OCI-LY7 (cell line): ENCODE data around the gene IQSEC1. TPM values are rescaled to one million over a fixed set of nuclear protein-coding genes. Genes with fewer than 3 reads are reported as not detected.

ENCODE experiments used
- BruUV-seq: library from RNA; stranded (reverse); fragments of 400-500 nt; replicated peaks from 2 replicates; lab custom pipeline; 2021; lab: Mats Ljungman, UMichigan
- CTCF ChIA-PET: fragments of 300-600 bp; sonication (Branson Sonifier 250); formaldehyde crosslinking; loops from one replicate; lab custom pipeline; 2022; ENCODE audit warnings: antibody characterized with exemption; ENCODE audit not compliant: unreplicated experiment; lab: Charles Lee
- POLR2A ChIA-PET: fragments of 300-600 bp; sonication (Branson Sonifier 250); formaldehyde crosslinking; loops from one replicate; lab custom pipeline; 2022; ENCODE audit warnings: antibody characterized with exemption; lab: Charles Lee
- DNase-seq: peaks from one replicate; pipeline ENCODE4 v3.0.0-alpha.2; 2015; ENCODE audit warnings: low spot score
- H2AFZ ChIP-seq: fragments of 200-600 bp; sonication (generic), shearing (Covaris generic); 2 replicates; pipeline ENCODE4 v1.6.1; 2014; ENCODE audit warnings: mild to moderate bottlenecking, antibody characterized with exemption, low read length, moderate library complexity
- H3K27ac ChIP-seq: fragments of 200-600 bp; sonication (generic); 2 replicates; pipeline ENCODE4 v1.5.1; 2014; ENCODE audit warnings: mixed run types, low read depth, mild to moderate bottlenecking, moderate library complexity, low read length, inconsistent platforms; ENCODE audit not compliant: poor library complexity, severe bottlenecking
- H3K36me3 ChIP-seq: fragments of 200-600 bp; sonication (generic); 2 replicates; pipeline ENCODE4 v1.6.1; 2014; ENCODE audit warnings: mild to moderate bottlenecking, antibody characterized with exemption, low read length, moderate library complexity, mixed read lengths; ENCODE audit not compliant: insufficient read depth
- H3K4me1 ChIP-seq: fragments of 200-600 bp; sonication (generic); 2 replicates; pipeline ENCODE4 v1.5.1; 2014; ENCODE audit warnings: mild to moderate bottlenecking, low read length; ENCODE audit not compliant: insufficient read depth, poor library complexity, severe bottlenecking
- H3K4me2 ChIP-seq: fragments of 200-600 bp; sonication (generic); 2 replicates; pipeline ENCODE4 v1.6.1; 2014; ENCODE audit warnings: mild to moderate bottlenecking, low read length
- H3K4me3 ChIP-seq: fragments of 200-600 bp; sonication (generic); 2 replicates; pipeline ENCODE4 v1.5.1; 2014; ENCODE audit warnings: mild to moderate bottlenecking, low read depth, low read length; ENCODE audit not compliant: poor library complexity, severe bottlenecking
- H3K79me2 ChIP-seq: fragments of 200-600 bp; sonication (generic); 2 replicates; pipeline ENCODE4 v1.6.1; 2016; ENCODE audit warnings: low read depth, mild to moderate bottlenecking, low read length, moderate library complexity, mixed read lengths; ENCODE audit not compliant: insufficient read depth
- H3K9me2 ChIP-seq: fragments of 200-600 bp; sonication (generic); 2 replicates; pipeline ENCODE4 v1.6.1; 2016; ENCODE audit warnings: mild to moderate bottlenecking, low read length, mixed read lengths; ENCODE audit not compliant: insufficient read depth
- H3K9me3 ChIP-seq: fragments of 200-600 bp; sonication (generic); 2 replicates; pipeline ENCODE4 v1.6.1; 2014; ENCODE audit warnings: mild to moderate bottlenecking, mixed run types, low read length, mixed read lengths
- H4K20me1 ChIP-seq: fragments of 200-600 bp; sonication (generic); 2 replicates; pipeline ENCODE4 v1.6.1; 2014; ENCODE audit warnings: mild to moderate bottlenecking, antibody characterized with exemption, low read length, moderate library complexity, mixed read lengths; ENCODE audit not compliant: insufficient read depth
- EZH2phosphoT487 ChIP-seq: fragments of 200-600 bp; sonication (generic); IDR thresholded peaks from 2 replicates; pipeline ENCODE4 v1.6.1; 2018; ENCODE audit warnings: low read depth, borderline replicate concordance, mild to moderate bottlenecking, mixed run types, antibody characterized with exemption, low read length, moderate library complexity, mixed read lengths
- intact Hi-C: fragments of 100-400 bp; cut with micrococcal nuclease; formaldehyde crosslinking; loops from one replicate; pipeline ENCODE4 v1.10.0; 2022; ENCODE audit not compliant: unreplicated experiment
- total RNA-seq, 2 experiments: library from RNA; depleted of rRNA in 1 of 2; stranded (reverse); fragments of >200 nt in 1 of 2; shearing (Covaris generic) in 1 of 2; gene quantifications; 2 replicates each; pipeline ENCODE4 v1.2.3, GENCODE V29; 2014 to 2022
- TF ChIP-seq, protein P1 (sequence below): fragments of 200-600 bp; sonication (generic); conservative IDR thresholded peaks from 2 replicates; pipeline ENCODE4 v1.5.1; 2014; ENCODE audit warnings: mild to moderate bottlenecking, antibody characterized with exemption, low read length, moderate library complexity, mixed read lengths

Gene IQSEC1
- total RNA-seq, 2 experiments from 2014 or later, result 25.2 to 70.1 TPM

DNA sequence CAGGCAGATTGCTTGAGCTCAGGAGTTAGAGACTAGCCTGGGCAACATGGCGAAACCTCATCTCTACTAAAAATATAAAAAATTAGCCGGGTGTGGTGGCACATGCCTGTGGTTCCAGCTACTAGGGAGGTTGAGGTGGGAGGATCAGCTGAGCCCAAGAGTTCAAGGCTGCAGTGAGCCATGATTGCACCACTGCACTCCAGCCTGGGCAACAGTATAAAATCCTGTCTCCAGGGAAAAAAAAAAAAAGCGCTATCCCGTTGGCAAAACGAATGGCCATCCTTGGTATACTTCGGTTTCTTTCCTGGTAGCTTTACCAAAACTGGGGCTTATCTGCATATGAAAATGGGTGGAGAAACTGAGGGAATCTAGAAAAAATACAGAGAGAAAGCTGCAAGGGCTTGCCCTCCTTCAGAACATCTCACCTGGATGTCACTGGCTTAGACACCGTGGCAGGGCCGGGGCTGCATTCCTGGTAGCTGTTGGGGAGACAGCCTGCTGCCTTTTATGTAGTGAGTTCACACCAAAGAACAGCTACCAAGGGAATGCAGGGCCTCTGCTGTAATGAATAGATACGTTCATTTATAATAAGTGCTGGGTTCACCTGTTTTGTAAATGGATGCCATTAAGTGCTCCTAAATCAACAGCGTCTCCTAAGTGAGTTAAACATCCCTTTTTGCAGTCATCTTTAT is 96.0 kb downstream of the IQSEC1 start:
- TF ChIP-seq, protein P1, sequence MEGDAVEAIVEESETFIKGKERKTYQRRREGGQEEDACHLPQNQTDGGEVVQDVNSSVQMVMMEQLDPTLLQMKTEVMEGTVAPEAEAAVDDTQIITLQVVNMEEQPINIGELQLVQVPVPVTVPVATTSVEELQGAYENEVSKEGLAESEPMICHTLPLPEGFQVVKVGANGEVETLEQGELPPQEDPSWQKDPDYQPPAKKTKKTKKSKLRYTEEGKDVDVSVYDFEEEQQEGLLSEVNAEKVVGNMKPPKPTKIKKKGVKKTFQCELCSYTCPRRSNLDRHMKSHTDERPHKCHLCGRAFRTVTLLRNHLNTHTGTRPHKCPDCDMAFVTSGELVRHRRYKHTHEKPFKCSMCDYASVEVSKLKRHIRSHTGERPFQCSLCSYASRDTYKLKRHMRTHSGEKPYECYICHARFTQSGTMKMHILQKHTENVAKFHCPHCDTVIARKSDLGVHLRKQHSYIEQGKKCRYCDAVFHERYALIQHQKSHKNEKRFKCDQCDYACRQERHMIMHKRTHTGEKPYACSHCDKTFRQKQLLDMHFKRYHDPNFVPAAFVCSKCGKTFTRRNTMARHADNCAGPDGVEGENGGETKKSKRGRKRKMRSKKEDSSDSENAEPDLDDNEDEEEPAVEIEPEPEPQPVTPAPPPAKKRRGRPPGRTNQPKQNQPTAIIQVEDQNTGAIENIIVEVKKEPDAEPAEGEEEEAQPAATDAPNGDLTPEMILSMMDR, result no peak
- no peak for TF ChIP-seq EZH2phosphoT487
- ChIA-PET CTCF (interaction anchor here (0.8 kb wide), 1 partner anchor 11 kb away, joined by 3 read pairs; no protein-coding TSS in a partner anchor), POLR2A (interaction anchor here (0.5 to 0.7 kb wide), 2 partner anchors 271 to 1268 kb away, joined by 3 read pairs; no protein-coding TSS in a partner anchor)
- H3K36me3 ChIP-seq, result peaks cover 13% of the 10 kb centered on the region; the same call in 1 of the 2 replicates
- no TSS peak for BruUV-seq
- no peaks in the 10 kb centered on the region for H3K9me3 ChIP-seq
- H3K4me2 ChIP-seq, result no peak overlapping the region
- intact Hi-C loops, result no loop called here
- no peaks in the 10 kb centered on the region for H3K9me2 ChIP-seq
- peaks cover 15% of the 10 kb centered on the region for H4K20me1 ChIP-seq
- H3K4me3 ChIP-seq, result no peak overlapping the region
- peaks cover 18% of the 10 kb centered on the region for H3K4me1 ChIP-seq
- DNase-seq, result no peak
- H2AFZ ChIP-seq, result no peak overlapping the region
- peaks cover 12% of the 10 kb centered on the region; the same call in 1 of the 2 replicates for H3K79me2 ChIP-seq
- H3K27ac ChIP-seq, result no peak overlapping the region

DNA sequence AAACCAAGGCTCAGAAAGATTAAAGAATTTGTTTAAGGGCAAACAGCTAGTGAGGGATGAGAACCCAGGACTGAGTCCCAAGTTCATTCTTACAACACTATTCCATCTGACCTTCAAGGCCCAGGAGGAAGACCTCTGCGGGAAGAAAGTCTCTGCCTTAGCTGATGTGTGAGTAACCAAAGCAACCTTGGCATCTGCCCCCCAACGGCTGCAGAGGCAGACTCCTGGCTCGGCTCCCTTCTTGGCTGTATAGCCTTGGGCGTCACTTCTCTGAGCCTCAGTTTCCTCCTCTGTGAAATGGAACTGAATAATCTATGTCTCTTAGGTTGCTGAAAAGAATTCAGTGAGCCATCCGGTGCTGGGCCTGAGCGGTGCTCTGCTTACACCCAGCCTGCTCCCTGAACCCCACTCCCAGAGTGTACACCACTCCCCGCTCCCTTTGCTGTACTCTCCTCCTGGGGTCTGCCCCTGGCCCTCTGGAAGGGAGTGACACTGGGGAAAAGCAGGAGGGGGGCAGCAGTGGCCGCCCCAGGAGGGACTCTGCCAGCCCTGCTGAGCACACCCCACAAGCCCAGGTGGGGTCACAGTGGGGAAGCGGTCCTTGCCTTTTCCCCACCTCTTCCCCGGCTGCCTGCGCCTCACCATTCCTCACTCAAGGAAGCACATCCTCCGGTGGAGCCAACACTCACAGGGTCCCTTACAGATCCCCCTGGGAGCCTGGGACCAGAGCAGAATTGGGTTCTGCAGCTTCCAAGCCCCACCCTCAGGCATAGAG is 97.3 kb downstream of the IQSEC1 start:
- Histone ChIP-seq H3K4me2 (no peak overlapping the region), H3K9me2 (no peaks in the 10 kb centered on the region), H3K27ac (no peak overlapping the region), H3K4me3 (no peak overlapping the region), H4K20me1 (peaks cover 17% of the 10 kb centered on the region), H3K36me3 (peaks cover 13% of the 10 kb centered on the region; the same call in 1 of the 2 replicates), H3K4me1 (peaks cover 8% of the 10 kb centered on the region), H3K9me3 (no peaks in the 10 kb centered on the region), H2AFZ (no peak overlapping the region), H3K79me2 (peaks cover under 1% of the 10 kb centered on the region; the same call in 1 of the 2 replicates)
- intact Hi-C loops, result no loop called here
- no TSS peak for BruUV-seq
- no peak for DNase-seq
- TF ChIP-seq EZH2phosphoT487, result no peak
- TF ChIP-seq, protein P1, result no peak
- CTCF ChIA-PET, result no interaction called here
- POLR2A ChIA-PET, result interaction anchor here (1.1 kb wide), 1 partner anchor 14 kb away, joined by 3 read pairs; no protein-coding TSS in a partner anchor
